WI38 (cell line): Measurements from ENCODE around the gene CACNA1G.
A peak's percentile ranks its signal among the peaks of the same experiment; 100 is the strongest.

Source experiments
- H3K4me3 ChIP-seq: 2 replicates; pipeline ENCODE4 v1.5.1; 2011; ENCODE audit warnings: low read depth, mild to moderate bottlenecking, control low read depth, low read length
- CTCF ChIP-seq: IDR thresholded peaks from 2 replicates; pipeline ENCODE4 v1.5.1; 2012; ENCODE audit warnings: low read depth, mild to moderate bottlenecking, control low read depth, low read length

Gene CACNA1G

GRCh38 chr17:50542795-50543774, 17.4 kb upstream of the CACNA1G start:
- no peak for TF ChIP-seq CTCF
- peak overlapping the region; percentile 60; the same call in 1 of the 2 replicates for H3K4me3 ChIP-seq

GRCh38 chr17:50544516-50544915, 16.0 kb upstream of the CACNA1G start:
- no peak for TF ChIP-seq CTCF
- no peak overlapping the region for H3K4me3 ChIP-seq

- TF ChIP-seq CTCF: no peak
- H3K4me3 ChIP-seq: no peak overlapping the region
Observed at GRCh38 chr17:50545311-50545710, 15.2 kb upstream of the CACNA1G start.

- H3K4me3 ChIP-seq: peak overlapping the region; percentile 71
- no peak for TF ChIP-seq CTCF
Observed at GRCh38 chr17:50546701-50547034, 13.8 kb upstream of the CACNA1G start.

GRCh38 chr17:50547035-50547735, 13.3 kb upstream of the CACNA1G start, which contains the start of gene SPATA20:
TSS of gene SPATA20 (plus strand) at chr17:50547174. CDS start at chr17:50547209, 35 bp downstream.
- TF ChIP-seq CTCF: peak; percentile 98
- H3K4me3 ChIP-seq: peak within 1 kb of the TSS; percentile 71

- TF ChIP-seq CTCF: no peak
- peak overlapping the region; percentile 71 for H3K4me3 ChIP-seq
Observed at GRCh38 chr17:50547736-50548083, 12.8 kb upstream of the CACNA1G start.

GRCh38 chr17:50548831-50549230, 11.7 kb upstream of the CACNA1G start:
- no peak for TF ChIP-seq CTCF
- no peak overlapping the region for H3K4me3 ChIP-seq
